Smooth muscle cell of the coronary artery (primary cell): ENCODE data around the gene LARP6. TPM values are rescaled to one million over a fixed set of nuclear protein-coding genes. Genes with fewer than 3 reads are reported as not detected.

Experiments
- total RNA-seq: library from RNA; depleted of rRNA; stranded (reverse); fragments of >200 nt; gene quantifications from 2 replicates; pipeline ENCODE4 v1.2.3, GENCODE V29; 2014; ENCODE audit warnings: low replicate concordance

LARP6 gene
- 49.7 and 61.9 TPM in 2 replicates for total RNA-seq

DNA sequence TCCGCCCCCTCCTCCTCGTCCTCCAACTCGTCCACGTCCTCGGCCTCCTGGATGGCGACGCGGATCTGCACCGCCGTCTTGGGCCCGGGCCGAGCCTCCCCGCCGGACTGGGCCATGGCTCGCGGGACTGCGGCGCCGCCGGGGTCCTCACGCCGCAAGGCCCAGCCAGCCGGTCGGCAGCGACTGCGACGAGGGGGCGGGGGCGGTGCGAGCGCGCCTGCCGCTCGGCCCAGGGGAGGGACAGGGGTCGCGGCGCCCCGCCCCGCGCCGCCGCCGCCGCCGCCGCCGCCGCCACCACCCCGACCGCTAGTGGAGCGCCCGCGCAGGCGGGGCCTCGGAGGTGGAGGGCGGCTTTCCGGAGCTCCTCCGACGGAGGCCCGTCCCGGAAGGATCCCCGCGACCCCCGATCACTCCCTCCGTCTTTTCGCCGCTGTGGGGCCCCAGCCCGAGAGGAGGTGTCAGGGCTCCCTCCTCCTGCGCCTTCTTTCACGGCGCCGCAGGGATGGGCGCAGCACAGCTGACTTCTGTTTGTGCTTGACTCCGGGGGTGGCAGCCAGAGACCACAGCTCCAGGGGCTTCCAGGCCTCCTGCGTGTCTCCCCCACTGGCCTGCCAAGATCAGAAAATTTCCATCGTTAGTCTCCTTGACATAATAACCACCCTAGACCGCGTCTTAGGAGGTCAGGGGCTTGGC is at the start of gene LARP6:
Gene LARP6 (minus strand): TSS at position 185 of the 693 bp plus-strand sequence. CDS start 69 bp downstream, at position 116.

DNA sequence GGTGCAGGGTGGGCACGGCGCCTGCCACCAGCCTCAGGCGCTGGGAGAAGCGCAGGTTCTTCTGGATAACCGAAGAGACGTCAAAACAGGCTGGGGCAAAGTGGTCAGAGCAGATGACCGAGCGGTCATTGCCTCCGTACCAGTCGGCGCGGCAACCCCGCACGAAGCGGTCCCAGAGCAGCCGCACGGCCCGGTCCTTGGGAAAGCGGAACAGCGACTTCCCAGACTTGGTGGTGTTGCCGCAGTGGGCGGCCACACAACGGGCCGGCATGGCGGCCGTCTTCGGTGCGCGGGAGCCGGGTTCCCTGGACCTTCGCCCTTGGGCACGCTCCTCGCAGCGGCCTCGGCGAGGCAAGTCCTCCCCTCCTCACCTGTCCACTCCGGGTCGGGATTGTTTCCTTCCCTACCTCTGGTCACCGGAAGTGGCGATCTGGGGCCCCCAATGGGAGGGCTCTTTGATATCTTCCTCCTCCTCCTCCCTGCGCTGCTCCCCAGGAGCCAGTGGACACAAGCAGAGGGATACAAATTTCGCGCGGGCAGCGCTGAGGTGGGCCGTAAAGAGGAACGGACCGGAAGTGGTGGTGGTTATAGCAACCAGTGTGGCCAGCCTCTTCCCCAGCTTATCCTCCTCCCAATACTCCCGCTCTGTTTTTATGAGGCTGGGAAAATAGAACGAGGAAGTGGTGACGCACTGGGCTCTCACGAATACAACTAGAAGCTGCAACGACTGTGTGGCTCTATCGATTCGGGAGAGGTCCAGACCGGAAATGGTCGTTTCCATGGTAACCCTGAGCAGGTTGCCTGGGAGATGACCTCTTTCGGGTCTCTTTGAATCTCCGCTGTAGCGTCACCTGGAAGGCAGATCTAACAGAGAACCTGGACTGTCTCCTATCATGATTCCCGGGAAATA is 38.3 kb upstream of the LARP6 start, which contains the start of the genes LRRC49 and THAP10:
Gene LRRC49 (plus strand): TSS at position 825 of the 910 bp plus-strand sequence. CDS start 69 bp downstream, at position 894.
Gene THAP10 (minus strand): TSS at position 432 of the 910 bp plus-strand sequence. CDS start 161 bp downstream, at position 271.

Other genes starting within 250 kb of the LARP6 start
- gene UACA, start 90.6 kb downstream of the LARP6 start, total RNA-seq: 144 and 322 TPM in 2 replicates
- gene THAP10, start 38.3 kb upstream of the LARP6 start, total RNA-seq: 0.35 and 1.1 TPM in 2 replicates
- 8.7 and 10.9 TPM in 2 replicates for gene LRRC49, start 38.7 kb upstream of the LARP6 start, total RNA-seq